ENCODE measurements around the gene SSTR3.

DNA sequence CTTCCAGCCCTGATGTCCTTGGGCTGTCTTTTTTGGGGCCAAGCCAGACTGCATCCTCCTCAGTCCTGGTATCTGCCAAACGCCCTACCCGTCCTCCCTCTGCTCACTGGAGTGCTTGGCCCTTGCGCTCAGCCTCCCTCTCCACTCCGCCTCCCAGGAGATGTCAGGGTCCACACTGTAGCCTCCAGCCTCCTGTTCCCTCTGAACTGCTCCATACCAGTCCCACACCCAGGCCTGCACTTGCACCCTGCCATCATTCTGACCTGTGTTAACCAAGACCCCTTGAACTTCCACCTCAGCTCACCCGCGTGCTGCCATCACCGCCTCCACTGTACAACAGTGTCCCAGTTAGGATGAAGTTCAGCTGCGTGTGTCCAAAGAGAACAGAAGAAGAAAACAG, 56.3 kb downstream of the SSTR3 start:
- TF ChIP-seq, protein P1, sequence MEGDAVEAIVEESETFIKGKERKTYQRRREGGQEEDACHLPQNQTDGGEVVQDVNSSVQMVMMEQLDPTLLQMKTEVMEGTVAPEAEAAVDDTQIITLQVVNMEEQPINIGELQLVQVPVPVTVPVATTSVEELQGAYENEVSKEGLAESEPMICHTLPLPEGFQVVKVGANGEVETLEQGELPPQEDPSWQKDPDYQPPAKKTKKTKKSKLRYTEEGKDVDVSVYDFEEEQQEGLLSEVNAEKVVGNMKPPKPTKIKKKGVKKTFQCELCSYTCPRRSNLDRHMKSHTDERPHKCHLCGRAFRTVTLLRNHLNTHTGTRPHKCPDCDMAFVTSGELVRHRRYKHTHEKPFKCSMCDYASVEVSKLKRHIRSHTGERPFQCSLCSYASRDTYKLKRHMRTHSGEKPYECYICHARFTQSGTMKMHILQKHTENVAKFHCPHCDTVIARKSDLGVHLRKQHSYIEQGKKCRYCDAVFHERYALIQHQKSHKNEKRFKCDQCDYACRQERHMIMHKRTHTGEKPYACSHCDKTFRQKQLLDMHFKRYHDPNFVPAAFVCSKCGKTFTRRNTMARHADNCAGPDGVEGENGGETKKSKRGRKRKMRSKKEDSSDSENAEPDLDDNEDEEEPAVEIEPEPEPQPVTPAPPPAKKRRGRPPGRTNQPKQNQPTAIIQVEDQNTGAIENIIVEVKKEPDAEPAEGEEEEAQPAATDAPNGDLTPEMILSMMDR (IDR thresholded peaks at IDR 0.05), result no peak
- TF ChIP-seq POLR2A (IDR thresholded peaks at IDR 0.05), result no peak

Data from testis (tissue), 2 donors.